Medulla oblongata (tissue), 1 donor: ENCODE measurements around the gene FGFR3.

ENCODE experiments used
- DNase-seq: peaks from one replicate; pipeline ENCODE4 v3.0.0-alpha.2; 2015; ENCODE audit errors: extremely low spot score

Gene FGFR3

DNA sequence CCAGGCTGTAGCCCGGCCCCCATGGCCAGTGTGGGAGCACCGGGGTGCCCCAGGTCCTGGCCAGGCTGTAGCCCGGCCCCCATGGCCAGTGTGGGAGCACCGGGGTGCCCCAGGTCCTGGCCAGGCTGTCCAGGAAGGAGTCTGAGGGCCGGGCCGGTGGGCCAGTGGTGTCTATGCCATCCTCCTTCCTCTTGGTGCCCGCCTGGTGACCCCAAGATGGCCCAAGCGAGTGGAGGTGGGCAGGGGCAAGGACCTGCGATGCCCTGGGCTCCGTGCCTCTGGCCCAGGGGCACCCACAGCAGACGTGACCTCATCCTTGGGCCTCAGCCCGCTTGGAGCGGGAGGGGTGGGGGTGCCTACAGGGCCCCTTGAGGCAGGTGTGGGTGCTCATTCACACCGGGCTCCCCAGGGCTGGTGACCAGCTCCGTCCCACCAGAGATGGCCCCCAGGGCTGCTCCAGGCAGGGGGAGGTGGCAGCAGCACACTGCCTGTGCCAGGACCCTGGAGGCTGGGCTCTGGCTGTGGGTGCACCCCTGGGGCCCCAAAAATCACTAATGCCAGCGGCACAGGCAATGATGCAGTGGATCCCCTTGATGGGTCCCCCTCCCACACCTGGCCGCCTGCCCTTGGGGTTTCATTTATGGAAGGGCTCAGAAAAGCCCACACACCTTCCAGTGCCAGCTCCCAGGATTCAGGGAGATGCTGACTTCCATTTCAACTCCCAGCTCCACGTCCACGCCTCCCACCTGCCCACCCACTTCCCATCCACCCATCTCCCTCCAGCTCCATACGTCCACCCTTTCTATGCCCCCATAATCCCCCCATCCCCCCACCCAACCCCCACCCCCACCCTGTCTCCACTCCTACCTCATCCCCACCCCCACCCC is 36.0 kb upstream of the FGFR3 start:
- DNase-seq = no peak

DNA sequence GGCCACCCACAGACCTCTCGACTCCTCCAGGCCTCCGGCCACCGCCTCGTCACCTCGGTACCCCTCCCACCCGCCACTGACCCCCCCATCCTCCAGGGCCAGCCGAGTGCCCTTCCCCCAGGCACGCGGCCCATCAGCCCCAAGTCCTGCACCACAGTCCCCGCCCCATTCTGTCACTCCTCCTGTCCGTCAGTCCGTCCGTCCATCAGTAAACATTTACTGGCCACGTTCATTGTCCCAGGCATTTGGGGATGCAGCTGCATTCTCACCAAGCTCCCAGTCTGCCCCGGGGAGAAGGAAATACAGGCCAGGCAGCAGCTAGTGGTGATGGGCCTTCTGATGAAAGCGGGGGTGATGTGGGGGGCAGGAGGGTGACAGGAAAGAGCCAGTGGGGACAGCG is 35.3 kb upstream of the FGFR3 start:
- DNase-seq = no peak

DNA sequence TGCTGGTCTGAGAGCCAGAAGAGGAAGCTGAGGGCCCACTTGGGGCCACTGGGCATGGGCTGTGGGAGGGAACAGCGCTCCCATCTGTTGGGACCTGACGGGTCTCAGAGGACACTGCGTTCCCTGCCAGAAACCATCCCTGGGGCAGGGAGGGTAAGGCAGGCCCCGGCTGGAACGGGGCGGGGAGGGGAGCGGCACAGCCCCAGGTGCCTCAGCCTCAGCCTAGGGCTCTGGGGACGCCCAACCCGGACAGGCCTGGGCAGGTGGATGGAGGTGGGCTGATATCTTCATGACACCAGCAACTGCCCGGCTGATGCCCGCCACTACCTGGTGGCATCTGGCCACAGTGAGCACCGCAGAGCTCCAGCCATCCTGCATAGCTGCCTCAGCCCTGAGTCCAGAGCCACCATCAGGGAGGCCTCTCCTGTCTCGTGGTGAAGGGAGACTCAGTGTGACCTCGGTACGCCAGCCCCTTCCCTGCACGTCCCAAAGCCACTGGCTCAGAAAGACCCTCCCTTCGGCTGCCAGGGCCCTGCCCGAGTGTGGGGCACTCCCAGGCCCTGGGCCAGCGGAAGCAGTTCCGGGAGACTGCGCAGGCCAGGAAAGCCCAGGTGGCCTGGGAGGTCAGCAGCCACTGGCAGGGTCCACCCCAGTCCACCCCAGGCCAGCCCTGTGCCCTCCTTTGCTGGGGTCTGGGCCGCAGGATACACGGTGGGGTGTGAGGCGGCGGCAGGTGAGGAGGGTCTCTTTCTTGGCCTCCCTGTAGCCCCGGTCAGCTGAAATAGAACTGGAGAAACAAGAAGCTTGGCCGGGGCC is 34.6 kb upstream of the FGFR3 start:
- DNase-seq = no peak

DNA sequence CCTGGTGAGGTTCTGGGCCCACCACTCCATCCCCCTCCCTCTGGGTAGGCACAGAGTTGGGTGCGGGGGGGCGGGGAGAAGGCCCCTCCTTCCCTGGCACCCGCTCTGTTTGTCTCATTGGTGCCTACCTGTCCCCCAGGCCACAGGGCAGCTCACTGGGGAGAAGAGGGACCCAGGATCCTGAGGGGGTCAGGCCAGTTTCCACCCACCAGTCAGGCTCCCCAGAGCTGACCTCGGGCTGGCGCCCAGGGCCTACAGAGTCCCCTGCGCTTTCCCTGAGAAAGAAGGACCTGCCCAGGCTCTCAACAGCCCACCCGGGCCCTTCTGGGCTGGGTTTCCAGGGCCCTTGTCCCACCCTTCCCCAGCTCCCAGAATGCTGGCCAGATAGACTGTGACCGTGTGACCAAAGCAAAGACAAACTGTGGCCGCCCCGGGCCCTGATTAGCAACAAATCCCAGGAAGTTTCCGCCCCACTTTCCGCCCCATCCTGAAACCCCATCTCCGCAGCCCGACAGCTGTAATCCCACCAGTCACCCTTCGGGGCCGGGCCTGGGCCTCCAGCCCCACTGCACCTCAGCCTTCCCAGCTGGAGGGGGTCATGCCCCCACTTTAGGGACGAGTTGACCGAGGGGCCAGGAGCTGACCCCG is 33.8 kb upstream of the FGFR3 start:
- DNase-seq = no peak

DNA sequence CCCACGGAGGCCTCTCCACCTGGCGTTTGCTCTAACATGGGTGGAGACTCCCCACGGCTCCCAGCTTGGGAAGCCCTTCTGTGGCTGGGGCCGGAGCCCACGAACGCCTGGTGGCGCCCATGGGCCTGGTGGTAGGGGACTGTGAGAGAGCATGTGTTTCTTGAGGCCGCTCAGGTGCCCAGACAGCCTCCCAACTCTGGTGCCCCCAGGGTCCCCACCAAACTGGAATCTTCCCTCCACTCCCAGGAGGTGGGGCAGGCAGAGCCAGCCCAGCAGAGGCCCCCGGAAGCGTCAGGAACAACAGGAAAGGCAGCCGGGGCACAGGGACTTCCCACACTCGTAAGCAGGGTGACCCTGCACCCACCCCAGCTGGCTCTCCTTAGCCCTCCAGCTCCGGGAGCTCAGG is 33.3 kb upstream of the FGFR3 start:
- no peak for DNase-seq

DNA sequence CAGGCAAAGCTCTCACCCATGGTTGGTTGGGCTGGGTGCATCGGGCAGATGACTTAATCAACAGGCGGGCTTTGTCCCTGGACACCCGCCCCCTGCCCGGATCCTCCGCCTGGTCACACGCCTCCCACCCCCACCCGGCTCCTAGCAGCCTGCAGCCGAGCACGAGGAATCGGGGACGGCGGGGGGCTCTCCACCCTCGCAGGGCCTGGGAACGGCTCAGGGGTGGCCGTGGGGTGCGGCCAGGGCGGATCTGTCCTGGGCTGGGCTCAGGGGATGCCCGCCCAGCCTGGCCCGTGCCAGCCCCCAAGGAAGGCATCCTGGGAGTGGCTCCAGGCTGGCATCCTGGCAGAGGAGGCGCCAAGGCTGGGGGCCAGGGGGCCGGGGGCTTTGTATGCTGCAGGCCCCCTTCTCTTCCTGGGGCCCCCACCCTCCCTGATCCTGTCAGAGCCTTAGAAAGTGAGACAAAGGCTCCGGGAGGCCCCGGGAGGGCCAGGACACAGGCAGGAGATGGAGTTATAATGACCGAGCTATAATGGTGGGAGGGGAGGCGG is 32.5 kb upstream of the FGFR3 start:
- DNase-seq = no peak

DNA sequence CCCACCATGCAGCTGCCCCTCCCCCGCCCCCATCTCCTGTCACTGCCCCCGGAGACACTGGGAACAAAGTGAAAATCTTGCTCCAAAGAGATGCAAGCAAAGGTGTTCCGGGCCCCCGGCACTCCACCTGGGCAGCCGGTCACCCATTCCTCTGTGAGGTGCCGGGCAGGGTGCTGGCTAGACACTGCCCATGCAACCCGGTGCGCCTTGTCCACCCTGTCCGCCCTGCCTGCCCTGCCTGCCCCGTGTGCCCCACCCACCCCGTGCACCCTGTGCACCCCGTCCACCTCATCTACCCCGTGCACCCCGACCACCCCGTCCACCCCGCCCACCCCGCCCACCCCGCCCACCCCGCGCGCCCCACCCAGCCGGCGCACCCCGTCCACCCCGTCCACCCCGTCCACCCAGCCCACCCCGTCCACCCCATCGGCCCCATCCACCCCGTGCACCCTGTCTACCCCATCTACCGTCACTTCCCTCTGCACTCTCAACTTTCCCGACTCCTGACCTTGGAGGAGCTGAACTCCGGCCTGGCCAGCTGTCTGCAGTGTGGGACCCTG is 31.9 kb upstream of the FGFR3 start:
- no peak for DNase-seq

DNA sequence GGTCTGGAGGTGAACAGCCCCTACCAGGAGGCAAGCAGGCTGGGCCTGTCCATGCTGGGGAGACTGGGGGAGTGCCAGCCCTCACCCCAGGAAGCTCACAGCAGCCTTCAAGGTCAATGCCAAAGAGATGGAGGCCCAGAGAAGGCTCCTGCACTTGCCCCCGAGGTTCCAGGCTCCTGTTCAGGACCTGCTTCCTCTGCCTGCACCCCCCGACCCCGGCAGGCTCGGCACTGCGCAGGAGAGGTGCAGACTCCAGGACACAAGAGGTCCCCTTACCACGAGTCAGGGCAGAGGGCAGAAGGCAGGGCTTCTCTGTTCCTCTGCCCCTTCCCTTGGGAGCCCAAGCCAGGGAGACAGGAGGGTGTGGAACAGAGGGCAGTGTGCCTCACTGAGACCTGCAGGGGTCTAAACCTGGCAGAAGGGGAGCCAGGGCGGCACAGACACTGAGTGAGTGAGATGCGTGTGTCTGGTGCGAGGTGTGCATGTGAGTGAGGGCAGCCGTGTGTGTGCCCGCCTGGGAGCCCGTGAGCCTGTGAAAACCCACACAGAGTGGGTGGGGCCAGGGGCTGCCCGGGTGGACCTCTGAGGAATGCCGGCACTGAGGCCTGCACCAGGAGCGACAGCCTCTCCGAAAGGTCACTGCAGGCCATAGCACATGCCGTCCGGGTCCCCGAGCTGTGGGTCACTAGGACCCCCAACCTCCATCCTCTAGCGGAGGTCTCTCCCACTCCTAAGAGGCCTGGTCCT is 30.7 kb upstream of the FGFR3 start:
- DNase-seq = no peak

DNA sequence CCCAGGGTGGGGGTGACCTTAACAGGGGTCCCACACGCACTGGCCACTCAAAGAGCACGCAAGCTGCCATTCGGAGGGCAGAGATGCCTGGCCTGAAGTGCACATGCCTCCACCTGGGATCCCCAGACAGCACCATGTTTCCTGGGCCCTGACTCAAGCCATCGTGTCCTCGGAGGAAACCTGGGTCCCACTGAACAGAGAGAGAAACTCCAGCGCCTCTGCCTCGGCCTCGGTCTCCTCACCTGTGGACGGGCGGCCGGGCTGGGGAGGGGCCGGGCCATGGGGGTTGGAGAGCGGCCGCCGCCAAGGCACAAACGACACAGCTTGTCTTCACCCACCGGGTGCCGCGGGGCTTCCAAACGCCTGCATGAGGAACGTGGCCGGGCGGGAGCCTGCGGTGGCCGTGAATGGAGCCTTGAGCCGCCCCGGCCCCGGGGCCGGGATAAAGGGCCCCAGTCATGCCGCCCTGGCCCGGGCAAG is 30.0 kb upstream of the FGFR3 start:
- peak; percentile 66 for DNase-seq

DNA sequence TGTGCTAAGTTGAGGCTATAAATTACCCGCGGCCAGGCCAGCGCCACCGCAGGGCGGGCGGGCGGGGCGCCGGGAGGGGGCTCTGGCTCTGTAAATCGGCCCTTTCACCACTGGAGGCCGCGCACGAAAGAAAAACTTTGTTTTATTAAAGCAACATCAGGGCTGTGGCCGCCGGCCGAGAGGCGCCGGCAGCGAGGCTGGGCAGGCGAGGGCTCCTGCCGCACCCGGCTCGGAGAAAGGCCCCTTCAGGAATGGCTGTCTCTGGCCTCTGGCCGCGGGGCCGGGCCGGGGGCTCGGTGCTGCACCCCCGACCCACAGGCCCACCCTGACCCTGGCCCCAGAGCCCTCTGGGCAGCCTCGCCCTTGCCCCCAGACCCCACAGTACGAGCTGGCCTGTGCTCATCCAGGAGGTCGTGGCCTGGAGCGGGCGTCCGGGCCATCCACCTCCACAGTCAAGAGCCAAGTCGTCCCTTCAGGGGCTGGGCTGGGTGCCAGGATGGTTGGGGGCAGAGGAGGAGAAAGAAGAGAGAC is 29.5 kb upstream of the FGFR3 start:
- no peak for DNase-seq

DNA sequence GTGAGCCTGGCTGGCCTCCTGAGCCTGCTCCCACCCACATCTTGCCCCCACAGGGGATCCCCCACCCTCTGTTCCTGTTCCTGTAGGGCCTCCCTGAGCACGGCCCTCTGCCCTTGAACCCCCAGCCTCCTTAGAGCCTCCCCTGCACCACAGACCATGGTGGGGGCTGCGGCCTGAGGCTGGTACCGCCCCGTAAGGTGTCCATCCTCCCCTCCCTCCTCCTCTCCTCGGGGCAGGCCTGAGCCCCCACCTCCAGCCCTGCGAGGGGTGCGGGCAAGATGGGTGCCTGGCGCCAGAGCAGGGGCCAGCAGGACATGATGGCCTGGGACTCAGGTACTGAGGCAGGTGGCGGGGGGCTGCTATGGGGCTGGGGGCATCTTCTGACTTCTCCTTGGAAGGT is 28.4 kb upstream of the FGFR3 start:
- no peak for DNase-seq

DNA sequence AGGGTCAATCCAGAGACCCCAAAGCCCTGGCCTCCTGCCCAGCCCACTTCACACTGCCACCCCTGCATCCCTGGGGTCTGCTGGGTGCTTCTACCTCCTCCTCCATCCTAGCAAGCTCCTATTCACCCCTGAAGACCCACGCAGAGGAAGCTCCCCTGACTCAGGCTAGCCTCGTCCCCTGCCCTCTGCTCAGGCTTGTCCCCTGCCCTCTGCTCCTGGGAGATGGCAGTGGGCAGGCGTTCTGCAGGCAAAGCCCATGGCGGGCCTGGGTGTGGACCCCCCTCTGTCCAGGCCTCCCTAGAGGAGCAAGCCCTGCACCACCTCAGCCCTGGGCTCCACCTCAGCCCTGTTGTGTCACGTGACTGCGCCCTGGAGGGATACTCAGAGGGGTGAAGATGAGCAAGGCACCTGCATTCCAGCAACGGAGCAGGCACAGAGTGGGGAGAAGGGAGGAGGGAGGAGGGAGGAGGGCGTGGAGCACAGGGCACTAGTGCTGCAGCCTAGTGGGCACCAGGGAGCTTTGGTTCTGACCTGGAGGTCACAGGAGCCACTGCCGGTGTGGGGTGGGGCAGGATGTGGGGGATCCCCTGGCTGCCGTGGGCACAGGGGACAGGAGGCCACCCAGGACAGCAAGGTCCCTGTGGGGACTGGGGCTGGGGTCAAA is 27.6 kb upstream of the FGFR3 start:
- DNase-seq = no peak

DNA sequence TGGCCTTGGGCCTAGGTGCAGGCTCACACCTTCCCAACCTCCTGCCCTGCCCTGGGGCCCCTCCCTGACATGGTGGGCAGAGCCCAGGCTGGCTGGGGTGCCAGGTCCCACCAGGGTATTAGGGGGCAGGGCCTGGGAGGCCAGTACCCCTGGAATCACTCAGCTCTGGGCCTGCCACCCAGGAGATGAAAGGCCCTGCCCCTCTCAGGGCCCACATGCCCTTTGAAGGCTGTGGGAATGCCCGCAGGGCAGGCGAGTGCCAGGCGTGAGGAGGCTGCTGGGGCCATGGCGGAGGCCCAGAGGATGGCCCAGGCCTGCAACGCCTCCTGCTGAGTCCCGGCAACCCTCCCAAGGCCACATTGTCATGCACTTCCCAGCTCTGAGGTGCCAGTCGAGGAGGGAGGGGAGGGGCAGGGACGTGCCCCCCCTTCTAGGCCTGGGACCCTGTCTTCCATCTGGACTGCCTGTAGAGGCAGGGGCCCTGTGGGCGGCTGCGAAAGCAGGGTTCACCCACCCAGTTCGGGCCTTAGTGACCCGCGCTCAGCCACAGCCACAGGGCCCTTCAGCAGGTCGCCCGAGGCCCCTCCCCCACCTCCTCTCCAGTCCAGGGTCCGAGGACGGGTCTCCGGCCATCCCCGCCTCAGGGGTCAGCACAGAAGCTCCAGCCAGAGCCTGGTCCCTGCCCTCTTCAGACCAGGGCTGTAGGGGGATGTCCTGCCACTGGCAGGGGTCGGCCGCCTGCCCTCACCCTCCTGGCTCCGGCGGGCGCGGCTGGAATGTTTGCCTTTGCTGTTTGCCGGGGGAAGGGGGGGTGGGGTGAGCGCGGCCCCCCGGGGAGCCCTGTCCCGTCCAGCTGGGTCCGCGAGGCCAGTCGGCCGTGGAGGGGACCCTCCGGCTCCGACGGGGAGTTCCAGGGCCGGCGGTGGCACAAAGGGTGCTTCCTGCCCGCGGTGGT is 26.7 kb upstream of the FGFR3 start:
- no peak for DNase-seq

DNA sequence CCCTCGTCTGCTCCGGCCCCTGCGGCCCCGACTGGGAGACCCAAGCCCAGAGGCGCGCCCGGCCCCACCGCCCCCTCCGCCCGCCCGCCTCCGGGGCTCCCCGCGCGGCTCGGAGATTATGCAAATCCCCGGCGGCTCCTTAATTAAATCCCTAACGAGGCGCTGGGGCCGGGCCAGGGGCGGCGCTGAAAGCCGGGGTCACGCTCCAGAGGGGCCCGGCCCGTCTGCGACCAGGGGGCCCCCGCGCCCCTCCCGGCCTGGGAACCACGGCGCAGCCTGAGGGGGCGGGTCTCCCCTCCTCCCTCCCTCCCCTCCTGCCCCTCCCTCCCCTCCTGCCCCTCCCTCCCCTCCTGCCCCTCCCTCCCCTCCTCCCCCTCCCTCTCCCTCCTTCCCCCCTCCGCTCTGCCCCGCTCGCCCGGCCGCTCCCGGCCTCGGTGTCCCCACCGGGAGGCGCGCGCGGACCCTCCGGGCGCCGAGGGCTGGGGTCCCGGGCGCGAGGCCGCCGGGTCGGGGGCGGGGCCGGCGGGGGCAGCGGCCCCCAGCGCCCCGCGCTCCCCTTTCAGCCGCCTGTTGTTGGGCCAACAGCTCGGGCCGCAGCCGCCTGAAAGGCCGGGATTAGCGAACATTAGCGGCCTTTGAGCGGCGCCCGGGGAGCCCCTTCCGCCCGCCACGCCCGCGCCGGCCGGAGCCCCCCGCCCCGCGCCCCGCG is 25.9 kb upstream of the FGFR3 start:
- no peak for DNase-seq

DNA sequence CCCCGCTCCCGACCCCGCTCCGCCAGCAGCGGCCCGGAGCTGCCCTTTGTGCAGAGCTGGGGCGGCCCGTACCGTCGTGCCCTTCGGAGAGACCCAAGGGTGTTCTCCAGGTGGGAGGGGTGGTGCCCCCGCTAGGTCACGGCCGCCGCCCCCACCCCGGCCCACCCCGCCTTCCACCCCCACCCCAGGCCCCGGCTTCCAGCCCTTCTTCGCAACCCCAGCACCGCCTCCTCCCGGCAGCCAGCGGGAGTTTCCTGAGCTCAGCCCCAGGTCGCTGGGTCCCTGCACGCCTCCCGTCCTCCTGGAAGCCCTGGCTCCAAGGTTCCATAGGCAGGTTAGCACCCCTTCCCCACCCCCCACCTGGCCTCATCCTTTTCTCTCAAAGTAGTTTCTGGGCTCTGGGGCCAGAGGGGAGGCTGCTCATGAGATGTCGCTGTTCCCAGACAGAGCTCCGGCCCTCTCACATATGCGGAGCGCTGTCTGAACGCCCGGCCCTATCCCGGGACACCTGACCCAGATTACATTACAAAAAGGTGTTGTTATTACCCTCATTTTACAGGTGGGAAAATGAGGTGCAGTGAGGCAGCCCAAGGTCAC is 25.2 kb upstream of the FGFR3 start:
- no peak for DNase-seq

DNA sequence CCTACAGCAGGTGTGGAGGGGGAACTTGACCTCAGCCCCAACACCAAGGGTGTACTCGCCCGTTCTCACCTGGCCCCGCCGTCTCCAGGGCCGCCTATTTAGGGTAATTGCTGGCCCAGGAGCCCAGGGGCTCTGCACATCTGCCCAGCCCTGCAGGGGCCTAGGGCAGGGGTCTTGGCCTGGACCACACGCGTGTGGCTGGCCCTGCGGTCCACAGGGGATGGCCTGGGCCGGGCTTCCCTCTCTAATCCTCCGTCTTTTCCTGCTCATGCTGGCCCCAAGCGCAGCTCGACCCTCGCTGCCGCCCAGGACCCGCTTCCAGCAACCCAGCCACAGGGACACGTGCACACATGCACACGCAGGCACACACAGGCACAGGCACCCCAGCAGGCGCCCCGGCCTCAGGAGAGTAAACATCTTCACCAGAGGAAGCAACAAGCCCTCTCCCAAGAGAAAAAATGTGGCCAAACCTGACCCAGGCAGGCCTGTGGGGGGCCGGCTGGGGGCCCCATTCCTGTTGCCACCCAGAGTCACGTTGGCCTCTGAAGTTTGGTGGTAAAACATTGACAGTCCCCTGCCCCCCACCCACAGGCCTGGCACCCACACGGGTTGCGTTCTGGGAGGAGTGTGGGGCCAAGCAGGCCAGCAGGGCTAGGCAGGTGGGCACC is 24.6 kb upstream of the FGFR3 start:
- DNase-seq = no peak

DNA sequence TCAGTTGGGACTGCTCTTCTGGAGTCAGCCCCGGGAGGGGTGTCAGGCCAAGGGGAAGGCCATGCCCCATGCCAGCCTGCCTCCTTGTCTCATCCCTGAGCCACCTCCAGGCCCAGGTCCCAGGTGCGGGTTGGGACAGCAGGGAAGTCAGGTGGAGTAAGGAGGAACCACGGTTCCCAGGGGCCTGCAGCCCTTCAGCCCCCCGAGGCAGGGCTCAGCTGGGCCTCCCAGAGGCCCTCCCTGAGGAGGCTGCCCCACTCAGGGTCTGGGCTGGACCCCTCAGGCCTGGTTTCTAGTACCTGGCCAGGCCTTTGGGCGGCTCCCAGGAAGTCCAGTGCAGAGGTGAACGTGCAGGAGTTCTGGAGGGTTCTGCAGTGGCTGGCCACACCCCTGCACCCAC is 23.4 kb upstream of the FGFR3 start:
- no peak for DNase-seq
